Upper lobe of right lung (tissue), 1 donor: Measurements from ENCODE around the gene SCARF1. TPM values are rescaled to one million over a fixed set of nuclear protein-coding genes. Genes with fewer than 3 reads are reported as not detected.

ENCODE experiments used
- ATAC-seq: fragments of 200-7000 bp; cut with Tn5 transposase; one replicate; pipeline ENCODE4 v1.9.1; 2020; ENCODE audit warnings: mild to moderate bottlenecking, moderate library complexity
- DNase-seq: peaks from one replicate; pipeline ENCODE4 v3.0.0-alpha.2; 2020
- H3K27ac ChIP-seq: fragments of 200-600 bp; one replicate; pipeline ENCODE4 v1.8.0; 2022
- H3K27me3 ChIP-seq: fragments of 200-600 bp; one replicate; pipeline ENCODE4 v1.8.0; 2022; ENCODE audit warnings: mild to moderate bottlenecking
- H3K36me3 ChIP-seq: fragments of 200-600 bp; one replicate; pipeline ENCODE4 v1.8.0; 2022
- H3K4me1 ChIP-seq: fragments of 200-600 bp; one replicate; pipeline ENCODE4 v1.8.0; 2022
- H3K4me3 ChIP-seq: fragments of 200-600 bp; one replicate; pipeline ENCODE4 v1.8.0; 2022; ENCODE audit warnings: mild to moderate bottlenecking
- H3K9me3 ChIP-seq: fragments of 200-600 bp; one replicate; pipeline ENCODE4 v1.8.0; 2022
- intact Hi-C: fragments of 100-400 bp; cut with DNase I; formaldehyde crosslinking; loops from one replicate; pipeline ENCODE4 v1.11.0; 2022
- total RNA-seq: library from RNA; stranded (reverse); fragmentation: NEBNext Ultra II Directional; extraction: Animal tissue kit (Norgen Biotek cat#: 25700); gene quantifications from one replicate; pipeline ENCODE4 v1.2.1, GENCODE V29; 2021
- TF ChIP-seq, protein P1 (sequence below): fragments of 200-600 bp; IDR thresholded peaks from one replicate; pipeline ENCODE4 v1.8.0; 2022; ENCODE audit warnings: antibody characterized with exemption
- donor health status: DM: no; HTN: yes; CAD: no; lungs with severe emphysema.

The SCARF1 gene
- total RNA-seq, 1 donor from 2014 or later: 48.5 TPM

DNA sequence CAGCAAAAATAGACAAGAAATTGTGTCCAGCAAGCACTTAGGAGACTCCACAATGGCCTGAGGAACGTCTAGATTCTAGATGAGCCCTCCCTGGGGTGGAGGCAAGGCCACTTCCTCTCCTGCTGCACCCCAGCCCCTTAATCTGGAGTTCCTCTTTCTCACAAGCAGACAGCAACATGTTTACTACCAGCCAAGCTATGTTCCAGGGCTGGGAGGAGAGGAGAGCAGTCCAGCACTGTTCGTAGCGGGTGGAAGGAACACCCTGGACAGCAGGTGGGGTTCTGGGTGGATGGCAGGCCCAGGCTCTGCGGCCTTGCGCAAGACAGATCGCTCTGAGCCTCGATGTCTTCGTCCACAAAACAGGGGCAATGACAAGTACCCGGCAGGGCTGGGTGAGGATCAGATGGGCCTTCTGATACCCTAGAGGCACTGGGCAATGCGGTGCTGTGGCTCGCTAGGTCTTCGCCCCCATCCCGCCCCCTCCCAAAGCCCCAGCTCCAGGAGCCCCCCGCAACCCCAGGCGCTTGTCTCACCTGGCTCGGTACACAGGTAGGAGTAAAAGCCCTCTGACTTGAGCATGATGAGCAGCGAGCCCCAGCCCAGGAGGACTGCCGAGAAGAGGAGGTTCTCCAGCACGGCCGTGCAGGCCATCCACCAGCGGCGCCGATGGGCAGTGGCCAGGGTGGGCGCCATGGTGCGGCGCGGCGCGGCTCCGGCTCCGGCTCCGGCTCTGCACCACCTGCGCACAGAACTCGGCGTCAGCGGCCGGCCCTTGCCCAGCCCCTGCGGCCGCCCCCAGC is 18.1 kb downstream of the SCARF1 start:
- H3K27ac ChIP-seq: peak overlapping the region; percentile 92
- H3K36me3 ChIP-seq: peaks cover 9% of the 10 kb centered on the region
- H3K27me3 ChIP-seq: no peaks in the 10 kb centered on the region
- TF ChIP-seq, protein P1, sequence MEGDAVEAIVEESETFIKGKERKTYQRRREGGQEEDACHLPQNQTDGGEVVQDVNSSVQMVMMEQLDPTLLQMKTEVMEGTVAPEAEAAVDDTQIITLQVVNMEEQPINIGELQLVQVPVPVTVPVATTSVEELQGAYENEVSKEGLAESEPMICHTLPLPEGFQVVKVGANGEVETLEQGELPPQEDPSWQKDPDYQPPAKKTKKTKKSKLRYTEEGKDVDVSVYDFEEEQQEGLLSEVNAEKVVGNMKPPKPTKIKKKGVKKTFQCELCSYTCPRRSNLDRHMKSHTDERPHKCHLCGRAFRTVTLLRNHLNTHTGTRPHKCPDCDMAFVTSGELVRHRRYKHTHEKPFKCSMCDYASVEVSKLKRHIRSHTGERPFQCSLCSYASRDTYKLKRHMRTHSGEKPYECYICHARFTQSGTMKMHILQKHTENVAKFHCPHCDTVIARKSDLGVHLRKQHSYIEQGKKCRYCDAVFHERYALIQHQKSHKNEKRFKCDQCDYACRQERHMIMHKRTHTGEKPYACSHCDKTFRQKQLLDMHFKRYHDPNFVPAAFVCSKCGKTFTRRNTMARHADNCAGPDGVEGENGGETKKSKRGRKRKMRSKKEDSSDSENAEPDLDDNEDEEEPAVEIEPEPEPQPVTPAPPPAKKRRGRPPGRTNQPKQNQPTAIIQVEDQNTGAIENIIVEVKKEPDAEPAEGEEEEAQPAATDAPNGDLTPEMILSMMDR: no peak
- intact Hi-C loops: loop anchor here (5.0 kb wide), 1 partner anchor 55 kb away; no protein-coding TSS in a partner anchor
- H3K9me3 ChIP-seq: no peaks in the 10 kb centered on the region
- ATAC-seq (peak; percentile 19), DNase-seq (peak; percentile 76)
- H3K4me1 ChIP-seq: peaks cover 40% of the 10 kb centered on the region
- H3K4me3 ChIP-seq: peak overlapping the region; percentile 81

- Histone ChIP-seq H3K4me3 (peak overlapping the region; percentile 81), H3K27ac (peak overlapping the region; percentile 92), H3K9me3 (no peaks in the 10 kb centered on the region), H3K4me1 (peaks cover 40% of the 10 kb centered on the region), H3K36me3 (peaks cover 9% of the 10 kb centered on the region), H3K27me3 (no peaks in the 10 kb centered on the region)
- TF ChIP-seq, protein P1: no peak
- ATAC-seq (no peak), DNase-seq (no peak)
- intact Hi-C loops: loop anchor here (5.0 kb wide), 1 partner anchor 54 kb away; no protein-coding TSS in a partner anchor
These were observed 19.2 kb downstream of the SCARF1 start for GRCh38 chr17:1626333-1626732.

- Histone ChIP-seq H3K27me3 (no peaks in the 10 kb centered on the region), H3K9me3 (no peaks in the 10 kb centered on the region), H3K27ac (no peak overlapping the region), H3K4me3 (no peak overlapping the region), H3K4me1 (peaks cover 40% of the 10 kb centered on the region), H3K36me3 (peaks cover 9% of the 10 kb centered on the region)
- DNase-seq (no peak), ATAC-seq (no peak)
- intact Hi-C loops: loop anchor here (5.0 kb wide), 1 partner anchor 53 kb away; no protein-coding TSS in a partner anchor
- TF ChIP-seq, protein P1: no peak
These were observed 20.0 kb downstream of the SCARF1 start for GRCh38 chr17:1625581-1625980.

DNA sequence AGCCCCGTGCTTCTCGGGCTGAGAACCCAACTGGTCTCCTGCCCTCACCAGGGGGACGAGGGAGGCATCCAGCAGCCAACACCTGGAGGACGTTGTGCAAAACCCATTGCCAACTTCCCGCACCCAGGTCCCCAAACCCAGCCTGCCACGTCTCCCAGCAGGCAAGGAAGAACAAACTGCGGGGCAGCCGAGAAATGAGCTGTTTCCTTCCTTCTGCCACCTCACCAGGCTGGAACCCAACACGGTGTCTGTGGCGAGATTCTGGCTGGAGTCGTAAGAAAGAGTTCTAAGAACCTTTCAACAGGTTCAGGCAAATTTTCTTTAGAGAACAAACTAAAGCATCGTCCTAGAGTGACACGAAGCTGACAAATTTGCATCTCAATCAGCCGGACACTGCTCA is 20.5 kb downstream of the SCARF1 start:
- TF ChIP-seq, protein P1: no peak
- DNase-seq: no peak
- Histone ChIP-seq H3K9me3 (no peaks in the 10 kb centered on the region), H3K4me1 (peaks cover 36% of the 10 kb centered on the region), H3K36me3 (peaks cover 9% of the 10 kb centered on the region), H3K4me3 (no peak overlapping the region), H3K27ac (no peak overlapping the region), H3K27me3 (no peaks in the 10 kb centered on the region)
- ATAC-seq: no peak
- intact Hi-C loops: loop anchor here (5.0 kb wide), 1 partner anchor 53 kb away; no protein-coding TSS in a partner anchor

GRCh38 chr17:1624650-1625049 is 20.9 kb downstream of the SCARF1 start:
- TF ChIP-seq, protein P1: no peak
- no peak for DNase-seq
- no peaks in the 10 kb centered on the region for H3K9me3 ChIP-seq
- intact Hi-C loops: loop anchor here (5.0 kb wide), 1 partner anchor 52 kb away; no protein-coding TSS in a partner anchor
- no peak overlapping the region for H3K27ac ChIP-seq
- peaks cover 9% of the 10 kb centered on the region for H3K36me3 ChIP-seq
- peaks cover 31% of the 10 kb centered on the region for H3K4me1 ChIP-seq
- no peak overlapping the region for H3K4me3 ChIP-seq
- ATAC-seq: no peak
- H3K27me3 ChIP-seq: no peaks in the 10 kb centered on the region
